GM18507 (cell line): ENCODE results near the gene TMEM135.
"Not testable (repeated sequence)": the region's sequence is repeated elsewhere in the genome, so short reads cannot be mapped to it uniquely, and the experiment has no call there.

Experiments used
- DNase-seq: peaks from one replicate; pipeline ENCODE4 v3.0.0; 2011; ENCODE audit warnings: low read depth; ENCODE audit not compliant: insufficient read length; ENCODE audit errors: extremely low spot score
- FAIRE-seq: peaks from 2 replicates; lab custom pipeline; 2011; peaks lifted over from hg19 to GRCh38; lab: Jason Lieb, UNC

Gene TMEM135

GRCh38 chr11:87037450-87038234, at the start of gene TMEM135:
Gene TMEM135 (plus strand): TSS chr11:87037934. CDS start chr11:87038046, 112 bp downstream.
- DNase-seq, result peak; percentile 92
- FAIRE-seq, result peak; percentile 97

- FAIRE-seq (no peak), DNase-seq (no peak)
Observed at GRCh38 chr11:86988351-86988881, 49.3 kb upstream of the TMEM135 start.

- FAIRE-seq, result no peak
- no peak for DNase-seq
Observed at GRCh38 chr11:86990031-86990430, 47.7 kb upstream of the TMEM135 start.

- FAIRE-seq (no peak), DNase-seq (no peak)
Observed at GRCh38 chr11:86990515-86990914, 47.2 kb upstream of the TMEM135 start.

- FAIRE-seq (no peak), DNase-seq (no peak)
Observed at GRCh38 chr11:86991341-86991740, 46.4 kb upstream of the TMEM135 start.

GRCh38 chr11:86992340-86992739, 45.4 kb upstream of the TMEM135 start:
- not testable (repeated sequence) for FAIRE-seq, DNase-seq

- DNase-seq (no peak), FAIRE-seq (no peak)
Observed at GRCh38 chr11:86993031-86993430, 44.7 kb upstream of the TMEM135 start.

- DNase-seq (no peak), FAIRE-seq (no peak)
Observed at GRCh38 chr11:86996953-86997570, 40.7 kb upstream of the TMEM135 start.

- FAIRE-seq (no peak), DNase-seq (no peak)
Observed at GRCh38 chr11:86999388-86999787, 38.3 kb upstream of the TMEM135 start.

- FAIRE-seq, result no peak
- no peak for DNase-seq
Observed at GRCh38 chr11:86999859-87000753, 37.6 kb upstream of the TMEM135 start.

- FAIRE-seq, result no peak
- no peak for DNase-seq
Observed at GRCh38 chr11:87002918-87003317, 34.8 kb upstream of the TMEM135 start.

GRCh38 chr11:87004281-87004680, 33.5 kb upstream of the TMEM135 start:
- FAIRE-seq, DNase-seq: not testable (repeated sequence)

- DNase-seq (no peak), FAIRE-seq (no peak)
Observed at GRCh38 chr11:87005569-87005921, 32.2 kb upstream of the TMEM135 start.

GRCh38 chr11:87006035-87006434, 31.7 kb upstream of the TMEM135 start:
- no peak for DNase-seq
- no peak for FAIRE-seq

GRCh38 chr11:87007963-87008362, 29.8 kb upstream of the TMEM135 start:
- FAIRE-seq (no peak), DNase-seq (no peak)

- DNase-seq (no peak), FAIRE-seq (no peak)
Observed at GRCh38 chr11:87012089-87012488, 25.6 kb upstream of the TMEM135 start.

GRCh38 chr11:87012673-87013072, 25.1 kb upstream of the TMEM135 start:
- FAIRE-seq (no peak), DNase-seq (no peak)

- no peak for FAIRE-seq
- no peak for DNase-seq
Observed at GRCh38 chr11:87013912-87014825, 23.6 kb upstream of the TMEM135 start.

GRCh38 chr11:87015645-87016044, 22.1 kb upstream of the TMEM135 start:
- no peak for FAIRE-seq
- DNase-seq, result no peak
